GM21576 (cell line): ENCODE data around the gene CABP4.

Source experiments
- ATAC-seq: cut with Tn5 transposase; IDR thresholded peaks from one replicate; pipeline ENCODE4 v1.9.1; 2021; ENCODE audit warnings: mild to moderate bottlenecking, moderate library complexity; ENCODE audit not compliant: unreplicated experiment

The CABP4 gene

GRCh38 chr11:67455054-67455453 is at the start of gene CABP4:
Gene CABP4 (plus strand): TSS chr11:67455354. CDS start chr11:67455424, 70 bp downstream.
- ATAC-seq: no peak

- no peak for ATAC-seq
Measured at GRCh38 chr11:67405688-67406339, 49.3 kb upstream of the CABP4 start.

- no peak for ATAC-seq
Measured at GRCh38 chr11:67406420-67406968, 48.7 kb upstream of the CABP4 start.

GRCh38 chr11:67406969-67407687 is 48.0 kb upstream of the CABP4 start:
- ATAC-seq: no peak

GRCh38 chr11:67407688-67408163 is 47.4 kb upstream of the CABP4 start:
- no peak for ATAC-seq

GRCh38 chr11:67408437-67409200 is 46.5 kb upstream of the CABP4 start:
- ATAC-seq: no peak

GRCh38 chr11:67409261-67409666 is 45.9 kb upstream of the CABP4 start:
- ATAC-seq: peak; percentile 49

GRCh38 chr11:67409781-67410368 is 45.3 kb upstream of the CABP4 start:
- ATAC-seq: no peak

GRCh38 chr11:67410369-67410831 is 44.8 kb upstream of the CABP4 start:
- ATAC-seq: no peak

GRCh38 chr11:67410984-67411784 is 44.0 kb upstream of the CABP4 start:
- no peak for ATAC-seq

- no peak for ATAC-seq
Measured at GRCh38 chr11:67411785-67412152, 43.4 kb upstream of the CABP4 start.

GRCh38 chr11:67412495-67413179 is 42.5 kb upstream of the CABP4 start:
- ATAC-seq: no peak

- ATAC-seq: no peak
Measured at GRCh38 chr11:67413266-67413849, 41.8 kb upstream of the CABP4 start.

GRCh38 chr11:67415501-67416304 is 39.5 kb upstream of the CABP4 start, which contains the start of gene CARNS1:
Gene CARNS1 (plus strand): TSS chr11:67415678. CDS start chr11:67416200, 522 bp downstream.
- ATAC-seq: no peak

- ATAC-seq: no peak
Measured at GRCh38 chr11:67416416-67417335, 38.5 kb upstream of the CABP4 start.

- ATAC-seq: no peak
Measured at GRCh38 chr11:67417425-67417824, 37.7 kb upstream of the CABP4 start.
